Activated CD8-positive, alpha-beta memory T cell treated with anti-CD3 and anti-CD28 coated beads, Interleukin-2, amount 50 U/mL, for 48 hours (primary cell): ENCODE data around the gene ELOVL7.
A peak's percentile ranks its signal among the peaks of the same experiment; 100 is the strongest.
"Not testable (repeated sequence)": the region's sequence is repeated elsewhere in the genome, so short reads cannot be mapped to it uniquely, and the experiment has no call there.

Experiments used
- DNase-seq: peaks from one replicate; pipeline ENCODE4 v3.0.0-alpha.2; 2020

Gene ELOVL7

DNA sequence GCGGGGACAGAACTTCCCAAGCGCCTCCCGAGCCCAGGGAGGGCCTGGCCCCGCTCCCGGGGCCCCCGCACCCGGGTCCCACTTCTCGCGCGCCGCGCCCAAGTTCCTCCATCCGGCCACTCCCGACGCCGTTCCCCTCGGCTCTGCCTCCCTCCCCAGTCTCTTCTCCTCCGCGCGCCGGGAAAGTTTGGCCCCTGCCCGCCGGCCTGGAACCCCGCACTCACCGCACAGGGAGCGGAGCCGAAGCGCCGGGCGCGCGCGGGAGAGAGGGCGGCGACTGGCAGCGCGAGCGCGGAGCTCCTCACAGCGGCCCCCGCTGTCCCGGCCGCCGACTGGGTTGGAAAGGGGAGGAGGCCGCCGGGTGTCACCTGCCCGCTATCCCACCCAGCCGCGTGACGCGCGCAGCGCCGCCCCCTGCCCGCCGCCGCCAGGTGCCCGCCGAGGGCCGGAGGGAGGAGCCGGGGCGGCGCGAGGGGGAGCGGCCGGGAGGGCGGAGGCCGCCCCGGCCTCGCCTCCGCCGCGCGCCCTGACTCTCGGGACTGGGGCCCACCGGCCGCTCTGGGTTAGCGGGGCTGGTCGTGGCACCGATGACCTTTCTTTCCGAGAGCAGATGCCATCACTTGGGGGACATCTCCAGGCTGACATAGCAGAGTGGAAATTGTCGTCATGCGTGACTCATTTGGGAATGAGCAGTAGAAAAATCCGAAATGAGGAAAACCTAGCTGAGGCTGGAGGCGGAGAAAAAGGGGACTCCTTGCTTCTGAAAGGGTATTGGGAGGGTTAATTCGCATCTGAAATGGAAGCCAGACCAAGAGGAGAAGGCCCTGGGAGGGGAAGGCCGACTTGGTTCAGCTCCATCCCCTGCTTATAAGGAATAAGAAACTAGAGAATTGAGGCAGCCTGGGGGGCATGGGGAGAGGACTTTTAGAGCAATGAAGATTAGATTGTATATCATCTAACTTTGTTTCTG, at the start of gene ELOVL7:
Gene ELOVL7 (minus strand): TSS at position 334 of the 970 bp plus-strand sequence. CDS start 56,872 bp downstream, outside the sequence.
- DNase-seq = peak; percentile 78

DNA sequence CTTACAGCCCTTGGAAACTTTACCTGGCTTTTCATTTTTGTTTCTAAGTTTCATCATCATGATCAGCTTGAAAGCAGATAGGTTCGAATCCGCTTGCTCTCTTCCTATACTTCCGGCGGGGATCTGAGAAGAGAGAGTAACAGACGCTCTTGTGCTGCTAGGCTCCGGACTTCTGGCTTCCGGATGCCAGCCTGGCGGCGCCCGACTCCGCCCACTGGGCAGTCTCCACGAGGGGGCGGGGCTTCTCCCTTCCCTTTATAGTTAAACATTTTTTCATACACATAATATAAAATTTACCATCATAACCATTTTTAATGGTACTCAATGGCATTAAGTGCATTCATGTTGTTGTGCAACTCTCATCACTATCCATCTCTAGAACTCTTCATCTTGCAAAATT, 49.5 kb upstream of the ELOVL7 start:
- DNase-seq = no peak

DNA sequence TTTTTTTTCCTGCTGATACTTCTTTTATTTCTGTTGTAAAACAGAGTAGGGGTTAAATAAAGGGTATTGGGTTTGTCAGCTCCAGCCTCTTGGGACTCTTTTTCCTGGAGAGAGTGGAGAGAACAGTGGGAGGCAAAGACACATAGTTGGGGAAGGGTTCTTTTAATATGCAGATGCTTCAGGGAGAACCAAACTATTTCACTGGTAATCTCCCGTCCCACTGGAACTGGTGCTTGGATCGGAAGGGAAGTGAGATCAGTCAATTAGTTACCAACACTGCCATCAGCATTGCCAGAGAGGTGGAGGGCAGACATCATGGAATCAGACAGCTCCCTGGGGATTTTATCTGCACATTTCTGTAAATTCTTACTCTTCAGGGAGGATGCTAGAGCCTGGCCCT, 47.6 kb upstream of the ELOVL7 start:
- no peak for DNase-seq

DNA sequence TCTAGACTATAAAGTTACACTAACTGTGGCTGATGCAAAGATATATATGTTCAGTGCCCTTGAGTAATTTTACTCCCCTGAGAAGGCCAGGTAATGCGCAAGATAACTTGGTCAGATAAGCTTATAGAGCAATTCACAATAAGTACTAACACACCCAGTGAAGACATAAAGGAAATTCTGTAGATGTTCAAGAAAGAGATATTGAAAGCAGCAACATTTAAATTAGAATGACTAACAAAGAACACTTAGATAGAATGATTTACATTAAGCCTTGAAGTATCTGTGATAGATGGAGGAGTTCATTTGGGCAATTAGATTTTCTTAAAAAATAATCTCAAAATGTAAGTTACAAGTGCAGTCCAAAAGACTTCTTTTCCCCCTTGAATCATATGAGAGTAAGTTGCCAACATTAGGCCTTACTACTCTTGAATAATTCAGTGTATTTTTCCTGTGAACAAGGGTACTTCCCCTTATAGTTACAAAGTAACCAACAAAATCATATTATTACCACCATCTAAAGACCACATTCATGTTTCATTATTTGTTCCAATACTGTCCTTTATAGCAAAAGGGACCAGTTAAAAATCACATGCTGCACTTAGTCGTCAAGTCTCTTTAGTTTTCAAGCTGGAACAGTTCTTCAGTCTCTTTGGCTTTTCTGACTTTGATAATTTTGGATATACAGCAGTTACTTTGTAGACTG, 44.4 kb upstream of the ELOVL7 start:
- DNase-seq = no peak

DNA sequence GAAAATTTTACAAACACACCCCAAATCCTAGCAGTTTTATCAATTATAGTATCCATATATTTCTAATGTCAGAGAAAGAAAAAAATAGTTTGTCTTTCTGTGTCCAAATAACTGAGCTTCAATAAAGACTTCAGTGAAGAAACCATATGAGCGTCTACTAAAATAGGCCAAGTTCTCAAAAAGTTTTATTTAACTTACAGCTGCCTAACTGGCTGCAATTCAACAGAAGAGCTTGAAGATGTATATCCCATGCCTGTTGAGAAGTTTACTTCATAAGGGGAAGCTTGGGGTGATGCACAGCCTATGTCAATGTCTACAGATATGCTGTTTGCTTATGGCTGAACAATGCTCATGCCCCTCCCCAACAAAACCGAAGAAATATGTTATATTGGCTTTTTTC, 43.7 kb upstream of the ELOVL7 start:
- no peak for DNase-seq

DNA sequence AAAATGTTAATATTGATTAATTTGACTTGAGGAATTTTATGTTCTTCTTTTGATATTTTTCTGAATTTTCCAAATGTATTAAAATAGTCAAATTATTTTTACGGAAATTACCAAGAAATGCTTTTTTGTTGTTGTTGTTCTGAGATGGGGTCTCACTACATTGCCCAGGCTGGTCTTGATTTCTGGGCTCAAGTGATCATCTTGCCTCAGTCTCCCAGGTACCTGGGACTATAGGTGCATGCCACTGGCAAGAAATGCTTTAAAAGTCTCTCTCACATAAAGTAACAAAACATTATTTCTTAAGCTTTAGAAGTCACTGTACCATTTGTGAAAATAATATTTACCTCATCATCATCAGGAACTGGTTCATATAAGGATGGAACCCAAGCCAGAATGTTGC, 43.0 kb upstream of the ELOVL7 start:
- no peak for DNase-seq

DNA sequence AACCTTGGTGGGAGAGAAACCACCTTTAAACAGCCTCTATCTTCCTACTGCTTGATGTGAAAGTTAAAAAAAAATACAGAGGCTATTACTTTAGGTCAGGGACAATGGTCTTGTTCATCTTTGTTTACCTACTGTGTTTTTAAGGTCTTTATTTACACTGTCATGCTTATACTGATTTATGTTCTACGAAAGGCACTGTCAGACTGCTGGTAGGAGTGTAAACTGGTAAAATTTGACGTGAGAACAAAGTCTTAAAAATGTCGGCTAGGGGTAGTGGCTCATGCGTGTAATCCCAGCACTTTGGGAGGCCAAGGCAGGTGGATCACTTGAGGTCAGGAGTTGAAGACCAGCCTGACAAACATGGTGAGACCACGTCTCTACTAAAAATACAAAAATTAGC, 42.1 kb upstream of the ELOVL7 start:
- no peak for DNase-seq

DNA sequence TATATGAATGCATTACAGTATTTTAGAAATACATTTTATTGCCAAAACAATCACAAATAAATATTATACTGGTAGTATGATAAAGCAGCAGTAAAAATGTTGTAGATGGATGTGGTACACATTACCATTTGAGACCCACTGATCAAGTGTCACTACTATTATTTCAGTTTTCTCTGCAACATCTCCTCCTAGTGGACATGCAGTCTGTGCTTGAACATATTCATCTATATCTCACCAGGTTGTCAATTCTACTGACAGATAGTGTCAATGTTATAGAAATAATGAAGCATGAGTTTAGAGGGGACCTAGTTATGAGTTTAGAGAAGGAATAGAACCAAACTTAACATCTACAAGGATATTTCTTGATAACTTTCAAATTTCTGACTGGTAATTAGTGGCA, 39.2 kb upstream of the ELOVL7 start:
- DNase-seq = no peak

DNA sequence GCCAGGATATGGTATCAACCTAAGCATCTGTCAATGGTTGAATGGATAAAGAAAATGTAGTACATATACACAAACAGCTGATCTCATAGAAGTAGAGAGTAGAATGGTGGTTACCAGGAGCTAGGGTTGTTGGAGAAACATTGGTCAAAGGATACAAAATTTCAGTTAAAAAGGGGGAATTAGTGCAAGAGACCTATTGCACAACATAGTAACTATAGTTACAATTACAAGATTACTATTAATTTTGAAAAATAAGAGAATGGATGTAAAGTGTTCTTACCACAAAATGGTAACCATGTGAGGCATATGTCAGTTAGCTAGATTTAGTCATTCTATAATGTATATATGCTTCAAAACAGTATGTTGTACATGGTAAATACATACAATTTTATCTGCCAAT, 28.8 kb upstream of the ELOVL7 start:
- DNase-seq = no peak

DNA sequence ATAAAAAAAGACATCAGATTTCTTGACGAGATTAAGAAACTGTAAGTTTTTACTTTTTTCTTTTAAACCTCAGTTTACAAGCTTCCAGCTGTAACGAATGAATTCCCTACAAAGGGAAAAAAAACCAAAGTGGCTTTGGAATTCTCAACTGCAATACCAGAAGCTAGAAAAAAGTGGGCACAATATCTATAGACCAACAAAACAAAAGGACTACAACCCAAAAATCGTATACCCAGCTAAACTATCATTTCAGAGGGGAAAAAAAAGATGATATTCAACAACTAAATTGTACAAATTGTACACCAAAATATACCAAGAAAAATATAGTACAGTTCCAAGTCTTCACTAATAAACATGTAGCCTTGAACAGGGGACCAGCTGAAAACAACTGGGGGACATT, 26.8 kb upstream of the ELOVL7 start:
- no peak for DNase-seq

DNA sequence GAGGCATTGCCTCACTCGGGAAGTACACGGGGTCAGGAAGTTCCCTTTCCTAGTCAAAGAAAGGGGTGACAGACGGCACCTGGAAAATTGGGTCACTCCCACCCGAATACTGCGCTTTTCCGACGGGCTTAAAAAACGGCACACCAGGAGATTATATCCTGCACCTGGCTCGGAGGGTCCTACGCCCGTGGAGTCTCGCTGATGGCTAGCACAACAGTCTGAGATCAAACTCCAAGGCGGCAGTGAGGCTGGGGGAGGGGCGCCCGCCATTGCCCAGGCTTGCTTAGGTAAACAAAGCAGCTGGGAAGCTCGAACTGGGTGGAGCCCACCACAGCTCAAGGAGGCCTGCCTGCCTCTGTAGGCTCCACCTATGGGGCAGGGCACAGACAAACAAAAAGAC, 16.5 kb upstream of the ELOVL7 start:
- DNase-seq = not testable (repeated sequence)

DNA sequence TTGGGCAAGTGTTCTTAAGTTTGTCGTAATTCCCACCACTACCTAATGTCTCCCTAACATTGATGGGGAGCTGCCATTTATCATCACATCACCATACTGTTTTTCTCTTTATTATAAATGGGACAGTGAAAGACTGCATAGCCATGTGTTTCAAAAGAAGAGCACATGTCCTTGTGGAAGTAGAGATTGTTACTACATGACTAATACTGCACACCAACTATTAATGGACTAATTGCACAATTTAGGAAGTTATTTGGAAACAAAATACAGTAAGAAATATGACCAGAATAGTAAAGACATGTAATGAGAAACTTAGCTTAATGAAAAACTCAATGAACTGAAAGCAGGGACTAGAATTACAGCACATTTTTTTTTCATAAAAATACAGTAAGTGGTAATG, 12.0 kb upstream of the ELOVL7 start:
- no peak for DNase-seq

DNA sequence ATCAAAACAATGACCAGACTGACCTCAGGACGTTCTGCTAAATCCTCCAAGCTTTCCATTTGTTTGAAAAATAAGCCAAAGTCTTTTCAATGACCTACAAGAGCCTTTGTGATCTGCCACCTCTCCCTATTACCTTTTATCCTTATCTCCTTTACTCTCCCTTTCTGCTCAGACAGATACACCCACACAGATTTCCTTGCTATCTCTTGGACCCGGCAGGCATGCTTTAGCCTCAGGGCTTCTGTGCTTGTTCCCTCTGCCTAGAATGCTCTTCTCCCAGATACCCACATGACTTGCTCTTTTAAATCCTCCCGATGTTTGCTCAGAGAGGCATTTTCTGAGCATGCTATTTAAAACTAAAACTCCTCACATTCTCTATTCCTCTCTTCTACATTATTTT, 8.9 kb upstream of the ELOVL7 start:
- no peak for DNase-seq

DNA sequence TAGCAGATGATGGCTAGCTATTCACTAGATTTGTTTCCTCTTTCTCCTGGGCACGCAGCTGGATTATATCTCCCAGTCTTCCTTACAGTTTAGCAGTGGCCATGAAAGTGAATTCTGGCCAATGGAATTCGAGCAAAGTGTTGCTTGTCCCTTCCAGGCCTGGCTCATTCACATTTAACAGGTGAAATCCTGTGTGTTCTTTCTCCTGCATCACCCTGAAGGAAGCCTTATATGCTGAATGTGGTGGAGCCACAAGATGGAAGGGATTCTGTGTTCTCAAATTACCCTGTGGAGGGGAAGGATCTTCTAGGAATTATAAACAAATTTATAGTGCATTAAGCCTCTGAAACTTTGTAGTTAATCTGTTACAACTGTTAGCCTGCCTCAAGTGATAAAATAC, 8.2 kb upstream of the ELOVL7 start:
- no peak for DNase-seq

DNA sequence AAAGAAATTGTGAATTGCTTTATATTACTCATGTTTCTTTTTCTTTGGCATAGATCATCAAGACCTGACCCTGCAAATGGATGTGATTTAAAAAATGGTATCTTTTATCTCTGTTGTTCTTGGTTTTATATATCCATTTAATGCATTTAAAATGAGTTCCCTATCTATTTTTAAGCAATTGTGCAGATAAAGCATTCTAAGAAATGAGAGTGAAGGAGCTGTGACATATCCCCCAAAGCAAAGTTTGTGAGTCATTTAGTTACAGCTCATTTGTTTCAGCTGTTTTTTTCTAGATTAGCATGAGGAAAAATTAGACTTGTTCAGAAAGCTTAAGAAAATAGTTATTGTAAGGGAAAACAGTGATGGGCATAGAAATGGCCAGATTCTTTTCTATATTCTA, 7.6 kb upstream of the ELOVL7 start:
- DNase-seq = no peak

DNA sequence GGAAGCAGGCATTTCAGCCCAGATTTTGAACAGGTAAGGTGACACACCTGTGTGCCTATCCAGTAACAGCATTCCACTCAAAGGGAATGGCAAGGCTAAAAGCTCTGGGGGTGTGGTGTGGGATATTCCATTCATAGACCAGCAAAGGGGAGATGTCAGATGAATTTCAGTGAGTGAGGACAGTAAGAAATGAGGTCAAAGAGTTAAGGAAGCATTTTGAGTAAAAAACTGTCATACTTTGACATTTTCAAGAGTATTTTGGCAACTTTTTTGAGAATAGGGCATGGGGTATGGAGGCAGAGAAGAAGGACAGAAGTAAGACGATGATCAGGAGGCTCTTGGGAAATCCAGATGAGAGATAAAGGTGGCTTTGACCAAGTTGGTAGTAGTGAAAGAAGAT, 2.2 kb upstream of the ELOVL7 start:
- DNase-seq = no peak

DNA sequence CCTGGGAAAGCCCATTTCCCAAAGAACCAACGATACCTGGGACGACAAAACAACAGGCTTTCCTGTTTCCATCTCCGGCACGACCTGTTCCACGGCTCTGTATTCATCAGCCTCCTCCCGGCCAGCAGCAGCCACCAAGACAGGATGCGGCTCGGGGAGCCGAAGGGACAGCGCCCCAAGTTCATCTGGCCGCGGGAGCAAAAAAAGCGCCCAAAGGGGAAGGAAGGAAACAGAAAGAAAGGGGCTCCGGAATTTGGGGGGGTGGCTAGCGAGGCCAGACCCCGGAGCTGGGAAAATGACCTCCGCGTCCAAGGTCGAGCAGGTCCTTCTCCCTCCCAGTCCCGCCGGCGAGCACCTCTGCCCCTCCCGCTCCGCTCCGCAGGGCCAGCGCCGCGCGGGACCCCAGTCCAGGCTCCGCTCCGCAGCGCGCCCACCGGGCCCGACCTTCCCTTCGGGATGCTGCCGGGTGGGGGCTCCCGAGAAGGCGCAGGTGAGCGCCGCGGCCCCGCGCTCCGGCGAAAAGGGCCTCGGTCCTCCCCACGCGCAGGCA, 608 bp downstream of the ELOVL7 start:
- peak; percentile 59 for DNase-seq

DNA sequence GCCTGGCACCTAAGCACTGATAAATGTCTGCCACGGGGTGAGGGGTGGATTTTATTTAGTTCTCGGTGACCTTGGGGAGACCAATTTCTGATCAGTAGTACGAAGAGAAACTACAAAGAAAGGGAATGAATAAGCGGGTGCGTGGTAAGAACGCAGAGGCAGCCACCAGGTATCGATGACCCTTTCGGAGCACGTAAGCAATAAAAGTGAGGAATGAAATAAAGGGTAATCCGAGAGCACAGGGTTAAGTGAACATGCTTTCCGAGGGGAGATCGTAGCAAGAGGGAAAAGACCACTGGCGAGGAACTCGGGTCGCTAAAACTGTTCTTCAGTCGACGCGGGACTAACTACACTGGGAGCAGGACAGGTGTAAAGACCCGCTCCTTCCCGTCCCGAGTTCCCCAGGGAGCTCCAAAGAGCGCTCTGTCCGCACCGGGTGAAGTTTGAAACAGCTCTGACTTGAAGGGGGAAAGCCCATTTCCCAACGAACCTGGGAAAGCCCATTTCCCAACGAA, 1.1 kb downstream of the ELOVL7 start:
- DNase-seq = no peak

DNA sequence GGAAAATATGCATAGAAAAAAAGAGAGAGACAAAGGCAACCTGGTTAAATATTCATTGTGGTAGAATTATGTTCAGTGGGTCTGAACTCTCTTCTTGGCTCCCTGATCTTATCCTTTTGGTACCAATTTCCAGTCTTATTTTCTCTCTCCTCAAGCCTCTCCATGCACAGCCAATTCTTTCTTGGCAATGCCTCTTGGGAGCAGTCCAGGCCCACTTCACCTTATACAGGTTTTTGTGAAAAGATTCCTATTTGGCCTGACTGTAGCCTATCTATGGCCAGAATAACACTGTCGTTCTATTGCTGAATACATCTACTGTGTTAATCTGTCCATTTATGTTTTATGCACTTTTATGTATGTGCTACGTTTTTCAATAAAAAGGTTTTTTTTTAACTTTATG, 2.7 kb downstream of the ELOVL7 start:
- no peak for DNase-seq

DNA sequence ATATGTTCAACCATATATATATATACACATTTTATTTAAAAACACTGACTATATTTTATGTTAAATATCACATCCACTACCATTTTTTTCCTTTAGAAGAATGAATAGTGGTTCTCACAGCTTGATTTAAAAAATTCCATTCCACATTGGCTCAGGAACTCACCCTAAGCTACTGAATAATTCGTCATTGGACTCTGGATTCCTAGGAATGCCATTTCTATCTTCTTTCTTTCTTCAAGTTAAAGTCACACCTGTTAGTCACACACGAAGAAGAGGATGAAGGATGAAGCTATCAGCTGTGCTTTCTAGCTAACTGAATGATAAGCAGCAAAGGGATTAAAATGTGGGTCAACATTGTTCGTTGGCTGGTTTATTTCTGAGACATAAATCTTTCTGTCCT, 7.9 kb downstream of the ELOVL7 start:
- DNase-seq = no peak

DNA sequence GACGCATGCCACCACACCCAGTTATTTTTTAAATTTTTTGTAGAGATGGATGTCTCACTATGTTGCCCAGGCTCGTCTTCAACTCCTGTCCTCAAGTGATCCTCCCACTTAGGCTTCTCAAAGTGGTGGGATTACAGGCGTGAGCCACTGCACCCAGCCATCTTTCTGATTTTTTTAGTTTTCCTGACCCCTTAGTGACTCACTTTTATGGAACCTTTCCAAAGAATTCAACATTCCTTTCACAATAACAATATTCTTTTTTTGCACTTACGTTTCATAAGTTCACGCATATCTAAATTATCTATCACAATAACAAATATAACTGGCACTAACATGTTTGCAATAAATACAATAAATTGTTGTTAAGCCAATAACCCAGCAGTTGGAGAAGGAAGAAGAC, 8.5 kb downstream of the ELOVL7 start:
- DNase-seq = no peak

DNA sequence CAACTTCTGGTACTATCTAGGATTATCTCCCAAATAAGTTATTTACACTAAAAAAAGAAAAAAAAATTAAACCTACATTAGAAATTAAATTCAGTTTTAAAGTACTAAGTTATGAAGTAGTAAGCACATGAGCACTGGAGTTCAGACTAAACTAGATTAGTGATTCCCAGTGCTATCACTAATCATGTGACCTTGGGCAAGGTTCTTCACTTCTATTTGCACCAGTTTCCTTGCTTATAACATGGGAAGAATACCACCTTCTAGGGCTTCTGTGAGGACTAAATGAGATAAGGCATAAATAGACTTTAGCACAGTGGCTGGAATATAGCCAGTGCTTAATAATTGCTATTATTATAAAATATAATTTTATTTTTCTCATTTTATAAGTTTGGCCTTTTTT, 10.5 kb downstream of the ELOVL7 start:
- no peak for DNase-seq

DNA sequence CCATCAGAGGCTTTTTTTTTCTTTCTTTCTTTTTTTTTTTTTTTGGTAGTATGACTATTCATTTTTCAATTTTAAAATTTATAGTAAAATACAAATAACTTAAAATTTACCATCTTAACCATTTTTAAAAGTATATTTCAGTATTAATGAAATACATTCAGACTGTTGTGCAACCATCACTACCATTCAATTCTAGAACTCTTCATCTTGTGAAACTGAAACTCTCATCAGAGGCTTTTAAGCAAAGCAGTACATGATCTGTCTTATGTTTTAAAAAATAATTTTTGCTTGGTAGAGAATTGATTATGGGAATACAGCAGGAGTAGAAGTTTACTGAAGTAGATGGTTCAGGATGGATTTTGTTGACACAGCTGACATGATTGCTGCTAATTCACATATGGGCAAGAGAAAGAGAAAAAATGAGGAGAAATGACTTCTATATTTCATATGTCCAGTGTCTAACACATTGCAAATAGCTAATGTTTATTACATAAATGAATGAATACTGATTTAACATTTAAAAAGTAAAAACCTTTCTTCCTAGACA, 13.4 kb downstream of the ELOVL7 start:
- DNase-seq = no peak
